A673 (cell line): ENCODE data around the gene FGFR1OP2. TPM values are rescaled to one million over a fixed set of nuclear protein-coding genes. Genes with fewer than 3 reads are reported as not detected.

ENCODE experiments used
- BruUV-seq: library from RNA; stranded (reverse); fragments of 400-500 nt; replicated peaks from 2 replicates; lab custom pipeline; 2021; lab: Mats Ljungman, UMichigan
- CTCF ChIA-PET: fragments of 300-600 bp; sonication (Branson Sonifier 250); formaldehyde crosslinking; loops from one replicate; lab custom pipeline; 2022; ENCODE audit warnings: antibody characterized with exemption; lab: Charles Lee
- POLR2A ChIA-PET: fragments of 300-600 bp; sonication (Branson Sonifier 250); formaldehyde crosslinking; loops from one replicate; lab custom pipeline; 2022; ENCODE audit warnings: antibody characterized with exemption; ENCODE audit not compliant: low non-redundant PET; lab: Charles Lee
- DNase-seq: peaks from one replicate; pipeline ENCODE4 v3.0.0-alpha.2; 2015; ENCODE audit warnings: low spot score
- H3K27ac ChIP-seq: fragments of 200-600 bp; sonication (generic); 2 replicates; pipeline ENCODE4 v1.5.1; 2016; ENCODE audit warnings: mixed run types, low read depth, mild to moderate bottlenecking, mixed read lengths, antibody characterized with exemption, low read length; ENCODE audit not compliant: poor library complexity, severe bottlenecking
- H3K27me3 ChIP-seq: fragments of 200-600 bp; sonication (generic); replicated peaks from 2 replicates; pipeline ENCODE4 v1.6.1; 2017; ENCODE audit warnings: mixed run types, low read depth, mild to moderate bottlenecking, mixed read lengths, antibody characterized with exemption, low read length; ENCODE audit not compliant: insufficient read depth, poor library complexity
- H3K36me3 ChIP-seq: fragments of 200-600 bp; sonication (generic); 2 replicates; pipeline ENCODE4 v1.6.1; 2016; ENCODE audit warnings: mixed run types, mild to moderate bottlenecking, mixed read lengths, antibody characterized with exemption, low read length; ENCODE audit not compliant: insufficient read depth, poor library complexity, severe bottlenecking
- H3K4me1 ChIP-seq: fragments of 200-600 bp; sonication (generic); 2 replicates; pipeline ENCODE4 v1.6.1; 2017; ENCODE audit warnings: mixed run types, mild to moderate bottlenecking, mixed read lengths, antibody characterized with exemption, low read length; ENCODE audit not compliant: insufficient read depth, poor library complexity, severe bottlenecking
- H3K4me3 ChIP-seq: fragments of 200-600 bp; sonication (generic); 2 replicates; pipeline ENCODE4 v1.5.1; 2016; ENCODE audit warnings: low read depth, mixed run types, mild to moderate bottlenecking, mixed read lengths, low read length; ENCODE audit not compliant: poor library complexity, severe bottlenecking
- H3K9me3 ChIP-seq: fragments of 200-600 bp; sonication (generic); 2 replicates; pipeline ENCODE4 v1.6.1; 2016; ENCODE audit warnings: mixed run types, low read depth, mild to moderate bottlenecking, mixed read lengths, antibody characterized with exemption, low read length; ENCODE audit not compliant: poor library complexity, severe bottlenecking
- EZH2 ChIP-seq: fragments of 200-600 bp; sonication (generic); IDR thresholded peaks from 2 replicates; pipeline ENCODE4 v1.6.1; 2017; ENCODE audit warnings: borderline replicate concordance, low read depth, mild to moderate bottlenecking, mixed read lengths, antibody characterized with exemption, low read length; ENCODE audit not compliant: poor library complexity, severe bottlenecking
- intact Hi-C: fragments of 100-400 bp; cut with micrococcal nuclease; formaldehyde crosslinking; loops from one replicate; pipeline ENCODE4 v1.10.0; 2022; ENCODE audit not compliant: unreplicated experiment
- total RNA-seq: library from RNA; stranded (reverse); gene quantifications from 2 replicates; pipeline ENCODE4 v1.2.3, GENCODE V29; 2021
- TF ChIP-seq, protein P1 (sequence below): fragments of 300-800, 200-600 bp; sonication (generic); conservative IDR thresholded peaks from 2 replicates; pipeline ENCODE4 v1.5.1; 2017; ENCODE audit warnings: low read depth, mild to moderate bottlenecking, antibody characterized with exemption, low read length, moderate library complexity, mixed read lengths

The FGFR1OP2 gene
- total RNA-seq, 1 experiment from 2014 or later = 40.3 TPM

DNA sequence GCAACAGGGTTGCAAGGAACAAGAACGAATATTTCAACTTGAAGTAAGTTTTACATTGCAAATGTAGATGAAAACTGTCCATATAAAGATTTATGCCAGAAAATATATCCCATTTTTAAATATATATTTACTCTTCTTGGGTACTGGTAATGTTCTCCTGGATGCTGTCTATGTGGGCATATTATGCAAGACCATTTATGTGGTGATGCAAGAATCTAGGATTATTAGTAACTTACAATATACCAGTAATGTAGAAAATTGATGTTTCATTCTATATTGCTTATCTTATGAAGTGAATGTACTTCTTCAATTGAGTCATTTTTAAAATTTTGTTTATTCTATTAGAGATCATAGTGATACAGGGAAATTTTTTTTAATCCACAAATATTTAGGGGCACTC is 25.1 kb downstream of the FGFR1OP2 start:
- Histone ChIP-seq H3K4me1 (no peaks in the 10 kb centered on the region), H3K4me3 (no peak overlapping the region), H3K9me3 (no peaks in the 10 kb centered on the region), H3K27ac (no peak overlapping the region), H3K36me3 (peaks cover 18% of the 10 kb centered on the region), H3K27me3 (no peaks in the 10 kb centered on the region)
- no TSS peak for BruUV-seq
- intact Hi-C loops = no loop called here
- ChIA-PET POLR2A (no interaction called here), CTCF (no interaction called here)
- TF ChIP-seq, protein P1, sequence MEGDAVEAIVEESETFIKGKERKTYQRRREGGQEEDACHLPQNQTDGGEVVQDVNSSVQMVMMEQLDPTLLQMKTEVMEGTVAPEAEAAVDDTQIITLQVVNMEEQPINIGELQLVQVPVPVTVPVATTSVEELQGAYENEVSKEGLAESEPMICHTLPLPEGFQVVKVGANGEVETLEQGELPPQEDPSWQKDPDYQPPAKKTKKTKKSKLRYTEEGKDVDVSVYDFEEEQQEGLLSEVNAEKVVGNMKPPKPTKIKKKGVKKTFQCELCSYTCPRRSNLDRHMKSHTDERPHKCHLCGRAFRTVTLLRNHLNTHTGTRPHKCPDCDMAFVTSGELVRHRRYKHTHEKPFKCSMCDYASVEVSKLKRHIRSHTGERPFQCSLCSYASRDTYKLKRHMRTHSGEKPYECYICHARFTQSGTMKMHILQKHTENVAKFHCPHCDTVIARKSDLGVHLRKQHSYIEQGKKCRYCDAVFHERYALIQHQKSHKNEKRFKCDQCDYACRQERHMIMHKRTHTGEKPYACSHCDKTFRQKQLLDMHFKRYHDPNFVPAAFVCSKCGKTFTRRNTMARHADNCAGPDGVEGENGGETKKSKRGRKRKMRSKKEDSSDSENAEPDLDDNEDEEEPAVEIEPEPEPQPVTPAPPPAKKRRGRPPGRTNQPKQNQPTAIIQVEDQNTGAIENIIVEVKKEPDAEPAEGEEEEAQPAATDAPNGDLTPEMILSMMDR = no peak
- no peak for TF ChIP-seq EZH2
- DNase-seq = no peak

DNA sequence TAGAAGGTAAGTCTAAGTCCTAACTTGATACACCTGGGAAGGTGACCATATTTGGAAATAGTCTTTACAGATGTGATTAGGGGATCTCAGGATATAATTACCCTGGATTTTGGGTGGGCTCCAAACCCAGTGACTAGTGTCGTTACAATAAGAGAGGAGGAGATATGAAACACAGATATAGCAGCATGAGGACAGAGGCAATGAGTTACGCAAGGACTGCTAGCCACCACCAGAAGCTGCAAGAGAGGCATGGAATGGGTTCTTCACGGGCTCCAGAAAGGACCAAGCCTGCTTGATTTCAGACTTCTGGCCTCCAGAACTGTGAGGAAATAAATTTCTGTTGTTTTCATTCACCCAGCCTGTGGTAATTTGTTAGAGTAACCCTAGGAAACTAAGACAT is 28.6 kb downstream of the FGFR1OP2 start:
- peaks cover 15% of the 10 kb centered on the region for H3K36me3 ChIP-seq
- no peak overlapping the region for H3K27ac ChIP-seq
- H3K27me3 ChIP-seq = no peaks in the 10 kb centered on the region
- TF ChIP-seq, protein P1 = no peak
- TF ChIP-seq EZH2 = no peak
- DNase-seq = no peak
- intact Hi-C loops = no loop called here
- POLR2A ChIA-PET = no interaction called here
- BruUV-seq = no TSS peak
- CTCF ChIA-PET = no interaction called here
- no peaks in the 10 kb centered on the region for H3K4me1 ChIP-seq
- H3K9me3 ChIP-seq = no peaks in the 10 kb centered on the region
- H3K4me3 ChIP-seq = no peak overlapping the region

DNA sequence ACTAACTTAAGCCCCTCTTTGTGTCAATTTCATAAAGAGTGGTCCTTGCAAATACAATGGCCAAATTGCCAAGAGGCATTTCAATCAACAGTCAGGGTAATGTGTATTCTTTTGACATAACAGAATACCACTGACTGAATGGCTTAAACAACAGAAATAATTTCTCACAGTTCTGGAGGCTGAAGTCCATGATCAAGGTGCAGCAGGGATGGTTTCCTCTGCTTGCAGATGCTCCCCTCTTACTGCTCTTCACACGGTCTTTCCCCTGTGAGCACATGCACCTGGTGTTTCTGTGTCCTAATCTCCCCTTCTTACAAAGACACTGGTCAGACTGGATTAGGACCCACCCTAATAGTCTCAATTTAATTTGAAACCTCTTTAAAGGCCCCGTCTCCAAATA is 31.9 kb downstream of the FGFR1OP2 start:
- POLR2A ChIA-PET = no interaction called here
- intact Hi-C loops = no loop called here

More for the DNA sequence above, 31.9 kb downstream of the FGFR1OP2 start:
- peaks cover 16% of the 10 kb centered on the region for H3K36me3 ChIP-seq
- H3K27ac ChIP-seq = no peak overlapping the region
- H3K4me1 ChIP-seq = no peaks in the 10 kb centered on the region
- H3K27me3 ChIP-seq = no peaks in the 10 kb centered on the region
- no peaks in the 10 kb centered on the region for H3K9me3 ChIP-seq
- DNase-seq = no peak
- CTCF ChIA-PET = no interaction called here
- BruUV-seq = no TSS peak
- no peak overlapping the region for H3K4me3 ChIP-seq
- no peak for TF ChIP-seq EZH2
- TF ChIP-seq, protein P1 = no peak
